GM12878 (cell line): ENCODE results near the gene BCAT1. TPM values are rescaled to one million over a fixed set of nuclear protein-coding genes. Genes with fewer than 3 reads are reported as not detected.
A peak's percentile ranks its signal among the peaks of the same experiment; 100 is the strongest.

ENCODE experiments used
- ATAC-seq: fragments of 200-7000 bp; cut with Tn5 transposase; 3 replicates; pipeline ENCODE4 v1.9.1; 2020; ENCODE audit warnings: mild to moderate bottlenecking, moderate library complexity
- BruUV-seq: library from RNA; stranded (reverse); fragments of 400-500 nt; replicated peaks from 2 replicates; lab custom pipeline; 2021; lab: Mats Ljungman, UMichigan
- CTCF ChIA-PET: fragments of 300-600 bp; sonication (Branson Sonifier 250); formaldehyde crosslinking; extraction: SDS; loops from one replicate; lab custom pipeline; 2021; ENCODE audit warnings: inconsistent platforms; lab: Yijun Ruan, JAX
- POLR2A ChIA-PET: fragments of 350-600 bp; formaldehyde crosslinking; extraction: SDS; loops from one replicate; lab custom pipeline; 2021; ENCODE audit warnings: inconsistent platforms; lab: Charles Lee
- RAD21 ChIA-PET: fragments of 300-600 bp; sonication (Branson Sonifier 250); formaldehyde crosslinking; loops from one replicate; lab custom pipeline; 2023; ENCODE audit warnings: antibody characterized with exemption; ENCODE audit not compliant: unreplicated experiment; lab: Charles Lee
- SMC1A ChIA-PET: fragments of 300-600 bp; sonication (Branson Sonifier 250); formaldehyde crosslinking; loops from one replicate; lab custom pipeline; 2023; ENCODE audit not compliant: unreplicated experiment, uncharacterized antibody; lab: Charles Lee
- DNase-seq: peaks from one replicate; pipeline ENCODE4 v3.0.0-alpha.2; 2011; ENCODE audit warnings: low read depth, low spot score
- FAIRE-seq: peaks from 3 replicates; lab custom pipeline; 2011; peaks lifted over from hg19 to GRCh38; lab: Jason Lieb, UNC
- H2AFZ ChIP-seq: 2 replicates; pipeline ENCODE4 v1.6.0; 2011; ENCODE audit warnings: low read depth, low read length, control low read depth; ENCODE audit not compliant: control insufficient read depth
- H3K27ac ChIP-seq: 2 replicates; pipeline ENCODE4 v1.5.1; 2011; ENCODE audit warnings: control low read depth; ENCODE audit not compliant: control insufficient read depth, insufficient read depth
- H3K27me3 ChIP-seq, 2 experiments: replicated peaks in 1 of 2; 2 replicates each; pipeline versions ENCODE4 v1.6.0 to v1.6.1; 2011; ENCODE audit warnings: low read length in 1 of 2; ENCODE audit not compliant: control insufficient read depth in 2 of 2, insufficient read depth in 2 of 2
- H3K36me3 ChIP-seq, 2 experiments: 2 replicates each; pipeline ENCODE4 v1.5.1; 2011; ENCODE audit warnings: low read length in 1 of 2; ENCODE audit not compliant: control insufficient read depth in 2 of 2, insufficient read depth in 2 of 2
- H3K4me1 ChIP-seq: 2 replicates; pipeline ENCODE4 v1.6.1; 2011; ENCODE audit warnings: mild to moderate bottlenecking, low read length, moderate library complexity, mixed read lengths; ENCODE audit not compliant: control insufficient read depth, insufficient read depth
- H3K4me2 ChIP-seq: 2 replicates; pipeline ENCODE4 v1.6.0; 2011; ENCODE audit warnings: control low read depth; ENCODE audit not compliant: control insufficient read depth, insufficient read depth
- H3K4me3 ChIP-seq: fragments of 200-600 bp; sonication (generic); 2 replicates; pipeline ENCODE4 v1.5.1; 2016
- H3K79me2 ChIP-seq: 2 replicates; pipeline ENCODE4 v1.6.0; 2011; ENCODE audit warnings: low read length; ENCODE audit not compliant: control insufficient read depth, insufficient read depth
- H3K9ac ChIP-seq: 2 replicates; pipeline ENCODE4 v1.8.0; 2011; ENCODE audit warnings: low read length, control low read depth, mixed read lengths; ENCODE audit not compliant: control insufficient read depth, insufficient read depth
- H3K9me3 ChIP-seq: replicated peaks from 3 replicates; pipeline ENCODE4 v1.5.1; 2011; ENCODE audit warnings: mild to moderate bottlenecking, low read length; ENCODE audit not compliant: control insufficient read depth, insufficient read depth
- H4K20me1 ChIP-seq: 2 replicates; pipeline ENCODE4 v1.6.0; 2011; ENCODE audit not compliant: control insufficient read depth, insufficient read depth
- ATF2 ChIP-seq: IDR thresholded peaks from 2 replicates; pipeline ENCODE4 v1.6.1; 2012; ENCODE audit warnings: low read length, inconsistent platforms
- CBX3 ChIP-seq: fragments of 200-600 bp; sonication (generic); IDR thresholded peaks from 2 replicates; pipeline ENCODE4 v1.6.1; 2016; ENCODE audit warnings: low read depth, borderline replicate concordance
- CBX5 ChIP-seq: sonication (generic); IDR thresholded peaks from 2 replicates; pipeline ENCODE4 v1.6.1; 2016; ENCODE audit warnings: low read depth, moderate library complexity, mild to moderate bottlenecking, inconsistent platforms
- ESRRA ChIP-seq: IDR thresholded peaks from 2 replicates; pipeline ENCODE4 v1.6.1; 2012; ENCODE audit warnings: mild to moderate bottlenecking, low read length, improper control_type of control experiment
- IKZF1 ChIP-seq: fragments of 450-650 bp; conservative IDR thresholded peaks from 2 replicates; pipeline ENCODE4 v1.6.1; 2017; ENCODE audit warnings: antibody characterized with exemption, mild to moderate bottlenecking
- IKZF2 ChIP-seq, 2 experiments: fragments of 450-650 bp; IDR thresholded peaks; 2 replicates each; pipeline ENCODE4 v1.6.1; 2017; ENCODE audit warnings: mild to moderate bottlenecking in 2 of 2, moderate library complexity in 2 of 2
- NFIC ChIP-seq: IDR thresholded peaks from 2 replicates; pipeline ENCODE4 v1.6.1; 2012; ENCODE audit warnings: low read depth, mild to moderate bottlenecking, inconsistent platforms, low read length, moderate library complexity
- PAX5 ChIP-seq: IDR thresholded peaks from 2 replicates; pipeline ENCODE4 v1.6.1; 2011; ENCODE audit warnings: low read depth, low read length, borderline replicate concordance
- PKNOX1 ChIP-seq: fragments of 450-650 bp; IDR thresholded peaks from 2 replicates; pipeline ENCODE4 v1.6.1; 2016; ENCODE audit warnings: mild to moderate bottlenecking
- RELA ChIP-seq: fragments of 450-650 bp; IDR thresholded peaks from 2 replicates; pipeline ENCODE4 v1.8.0; 2014; ENCODE audit warnings: borderline replicate concordance; ENCODE audit not compliant: partially characterized antibody
- RELB ChIP-seq: fragments of 450-650 bp; IDR thresholded peaks from 2 replicates; pipeline ENCODE4 v1.6.1; 2017; ENCODE audit warnings: low read depth, mild to moderate bottlenecking, moderate library complexity
- RUNX3 ChIP-seq: IDR thresholded peaks from 2 replicates; pipeline ENCODE4 v1.6.1; 2012; ENCODE audit warnings: low read length, inconsistent platforms
- USF1 ChIP-seq: IDR thresholded peaks from 2 replicates; pipeline ENCODE4 v1.6.1; 2011; ENCODE audit warnings: borderline replicate concordance, low read depth, mild to moderate bottlenecking, moderate library complexity, mixed read lengths, low read length; ENCODE audit not compliant: insufficient read depth; ENCODE audit errors: extremely low read length
- USF2 ChIP-seq: IDR thresholded peaks from 2 replicates; pipeline ENCODE4 v1.6.1; 2011; ENCODE audit warnings: low read depth, low read length, improper control_type of control experiment, borderline replicate concordance
- ZNF217 ChIP-seq: fragments of 450-650 bp; IDR thresholded peaks from 2 replicates; pipeline ENCODE4 v1.6.1; 2017; ENCODE audit warnings: antibody characterized with exemption, mild to moderate bottlenecking
- ZSCAN29 ChIP-seq: fragments of 450-650 bp; IDR thresholded peaks from 2 replicates; pipeline ENCODE4 v1.6.1; 2017; ENCODE audit warnings: mild to moderate bottlenecking, moderate library complexity
- WGBS: methylation state at CpG from one replicate; pipeline ENCODE4 v1.1.6; 2016; ENCODE audit warnings: low lambda C conversion rate; ENCODE audit not compliant: insufficient replicate concordance, insufficient coverage; ENCODE audit errors: missing lambda C conversion rate; 5-methylcytosine and 5-hydroxymethylcytosine counted together
- in situ Hi-C: fragments of 300-500 bp; cut with MboI; formaldehyde crosslinking; loops from 9 replicates; pipeline ENCODE4 v1.14.3; 2018; ENCODE audit warnings: mixed read lengths
- intact Hi-C: fragments of 100-400 bp; cut with micrococcal nuclease; formaldehyde crosslinking; loops from one replicate; pipeline ENCODE4 v1.14.2; 2022; ENCODE audit not compliant: unreplicated experiment
- polyA plus RNA-seq, 11 experiments: library from polyadenylated mRNA; depleted of rRNA in 4 of 11; unstranded in 6 of 11; stranded (reverse) in 5 of 11; fragments of >200 nt; fragmentation: Nextera tagmentation in 4 of 11; fragmentation: Illumina TruSeq in 1 of 11; extraction: Ambion mirVana in 4 of 11; extraction: Trizol in 1 of 11; gene quantifications; 1 replicate in 1 of 11; 2 replicates in 10 of 11; pipeline versions ENCODE4 v1.2.1 to v1.2.3, GENCODE V29; 2011 to 2016; ENCODE audit warnings: inconsistent platforms in 2 of 11, missing spikeins in 2 of 11, low read depth in 1 of 11
- total RNA-seq, 4 experiments: library from RNA; depleted of rRNA in 3 of 4; stranded (reverse); fragments of >200 nt in 3 of 4; fragmentation: Illumina TruSeq in 1 of 4; extraction: Trizol in 1 of 4; gene quantifications; 2 replicates each; pipeline versions ENCODE4 v1.2.1 to v1.2.3, GENCODE V29; 2013 to 2021

Gene BCAT1
- total and polyA plus RNA-seq, 10 of the 15 experiments (the other 5 are each of a cell fraction or from before 2014, with no cell fraction given) = 26.2 to 187 (median 81.9) TPM

- DNase-seq (no peak), FAIRE-seq (no peak), ATAC-seq (peak; percentile 91)
- POLR2A ChIA-PET = no interaction called here
- in situ Hi-C loops (no loop called here), intact Hi-C loops (no loop called here)
- H3K9me3 ChIP-seq = peaks cover 1% of the 10 kb centered on the region; the same call in 2 of the 3 replicates
- CTCF ChIA-PET = interaction anchor here (1.2 to 4.3 kb wide), 3 partner anchors 10 to 129 kb away, joined by 3 to 31 read pairs (median 4); no protein-coding TSS in a partner anchor
- RAD21 ChIA-PET = interaction anchor here (0.9 kb wide), 1 partner anchor 265 kb away, joined by 3 read pairs; no protein-coding TSS in a partner anchor
- no peaks in the 10 kb centered on the region for H3K27me3 ChIP-seq
- no peaks in the 10 kb centered on the region for H3K79me2 ChIP-seq
- peak overlapping the region; percentile 7; the same call in 1 of the 2 replicates for H3K4me2 ChIP-seq
- no peak overlapping the region for H2AFZ ChIP-seq
- H4K20me1 ChIP-seq = no peaks in the 10 kb centered on the region
- peaks cover 19% of the 10 kb centered on the region for H3K4me1 ChIP-seq
- BruUV-seq = no TSS peak
- H3K27ac ChIP-seq = no peak overlapping the region
- SMC1A ChIA-PET = interaction anchor here (0.6 to 2.4 kb wide), 7 partner anchors 7 to 292 kb away, joined by 3 to 14 read pairs (median 5); no protein-coding TSS in a partner anchor
- H3K9ac ChIP-seq = no peak overlapping the region
- 93% methylated on average over 1 of the region's 1 CpG for WGBS
- no peak overlapping the region for H3K4me3 ChIP-seq
- H3K36me3 ChIP-seq = peaks cover 0 to 4% of the 10 kb centered on the region in 2 experiments; a peak in 1 of 4 replicates
- no peak for TF ChIP-seq ZNF217
- TF ChIP-seq NFIC = no peak
- no peak for TF ChIP-seq CBX5
- TF ChIP-seq PAX5 = no peak
- TF ChIP-seq ESRRA = no peak
- peak; percentile 49 to 53; a peak in 3 of 4 replicates for TF ChIP-seq IKZF2 (IDR thresholded peaks at IDR 0.05)
- TF ChIP-seq IKZF1 = no peak; the same call in 1 of the 2 replicates
- TF ChIP-seq RELA = no peak
- no peak for TF ChIP-seq PKNOX1
- TF ChIP-seq CBX3 = no peak
- TF ChIP-seq ATF2 = no peak
- TF ChIP-seq ZSCAN29 = no peak
- TF ChIP-seq USF2 = no peak
- TF ChIP-seq RUNX3 = peak; percentile 56
- no peak for TF ChIP-seq RELB
- TF ChIP-seq USF1 = no peak
Measured at GRCh38 chr12:24861766-24862540, 86.9 kb downstream of the BCAT1 start.
